Measurements from ENCODE around the gene MORC4. TPM values are rescaled to one million over a fixed set of nuclear protein-coding genes. Genes with fewer than 3 reads are reported as not detected.

MORC4 gene
- 13.9 and 14.9 TPM in 2 replicates for total RNA-seq

- DNase-seq (ENCODE audit: low read depth) = peak; percentile 26
- no peaks in the 10 kb centered on the region for H3K27me3 ChIP-seq (ENCODE audit: control insufficient read depth, insufficient read depth, low read length)
- TF ChIP-seq, protein P1, sequence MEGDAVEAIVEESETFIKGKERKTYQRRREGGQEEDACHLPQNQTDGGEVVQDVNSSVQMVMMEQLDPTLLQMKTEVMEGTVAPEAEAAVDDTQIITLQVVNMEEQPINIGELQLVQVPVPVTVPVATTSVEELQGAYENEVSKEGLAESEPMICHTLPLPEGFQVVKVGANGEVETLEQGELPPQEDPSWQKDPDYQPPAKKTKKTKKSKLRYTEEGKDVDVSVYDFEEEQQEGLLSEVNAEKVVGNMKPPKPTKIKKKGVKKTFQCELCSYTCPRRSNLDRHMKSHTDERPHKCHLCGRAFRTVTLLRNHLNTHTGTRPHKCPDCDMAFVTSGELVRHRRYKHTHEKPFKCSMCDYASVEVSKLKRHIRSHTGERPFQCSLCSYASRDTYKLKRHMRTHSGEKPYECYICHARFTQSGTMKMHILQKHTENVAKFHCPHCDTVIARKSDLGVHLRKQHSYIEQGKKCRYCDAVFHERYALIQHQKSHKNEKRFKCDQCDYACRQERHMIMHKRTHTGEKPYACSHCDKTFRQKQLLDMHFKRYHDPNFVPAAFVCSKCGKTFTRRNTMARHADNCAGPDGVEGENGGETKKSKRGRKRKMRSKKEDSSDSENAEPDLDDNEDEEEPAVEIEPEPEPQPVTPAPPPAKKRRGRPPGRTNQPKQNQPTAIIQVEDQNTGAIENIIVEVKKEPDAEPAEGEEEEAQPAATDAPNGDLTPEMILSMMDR (IDR thresholded peaks at IDR 0.05; ENCODE audit: insufficient read depth, low read length, poor library complexity, severe bottlenecking) = no peak
- H3K4me3 ChIP-seq (ENCODE audit: low read depth, low read length) = peak within 1 kb of the TSS; percentile 56
- no peaks in the 10 kb centered on the region for H3K36me3 ChIP-seq (ENCODE audit: control insufficient read depth, insufficient read depth, low read length)
Observed at GRCh38 chrX:107000013-107000515, at the start of gene MORC4. Gene MORC4, minus strand, starts transcription at chrX:107000212. Its CDS starts 243 bp downstream, at chrX:106999969.

GRCh38 chrX:107047622-107048021 lies 47.6 kb upstream of the MORC4 start:
- TF ChIP-seq, protein P1 (IDR thresholded peaks at IDR 0.05; ENCODE audit: insufficient read depth, low read length, poor library complexity, severe bottlenecking) = no peak
- Histone ChIP-seq H3K27me3 (ENCODE audit: control insufficient read depth, insufficient read depth, low read length) (no peaks in the 10 kb centered on the region), H3K36me3 (ENCODE audit: control insufficient read depth, insufficient read depth, low read length) (no peaks in the 10 kb centered on the region), H3K4me3 (ENCODE audit: low read depth, low read length) (no peak overlapping the region)
- DNase-seq (ENCODE audit: low read depth) = no peak

- TF ChIP-seq, protein P1 (IDR thresholded peaks at IDR 0.05; ENCODE audit: insufficient read depth, low read length, poor library complexity, severe bottlenecking) = no peak
- no peak for DNase-seq (ENCODE audit: low read depth)
- H3K4me3 ChIP-seq (ENCODE audit: low read depth, low read length) = no peak overlapping the region
Observed at GRCh38 chrX:107029752-107030151, 29.7 kb upstream of the MORC4 start.

DNA sequence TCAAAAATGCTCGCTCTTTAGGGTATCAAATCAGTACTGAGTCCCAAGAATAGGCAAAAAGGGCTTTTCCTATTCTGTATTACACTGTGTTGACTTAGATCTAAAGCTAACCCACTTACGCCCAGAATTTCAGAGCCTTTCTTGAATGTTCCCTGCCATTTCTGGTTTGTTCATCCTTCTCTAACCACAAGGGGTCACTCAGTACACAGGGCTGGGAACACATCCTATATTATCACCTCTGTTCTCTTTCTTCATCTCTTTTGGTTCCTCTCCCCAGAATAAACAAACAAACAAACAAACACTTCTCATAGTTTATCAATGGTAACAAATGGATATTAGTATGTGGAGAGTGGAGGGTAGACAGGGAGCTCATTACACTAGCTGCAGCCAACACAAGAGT lies 25.5 kb upstream of the MORC4 start:
- TF ChIP-seq, protein P1 (IDR thresholded peaks at IDR 0.05; ENCODE audit: insufficient read depth, low read length, poor library complexity, severe bottlenecking) = peak; percentile 51
- Histone ChIP-seq H3K4me3 (ENCODE audit: low read depth, low read length) (no peak overlapping the region), H3K36me3 (ENCODE audit: control insufficient read depth, insufficient read depth, low read length) (no peaks in the 10 kb centered on the region), H3K27me3 (ENCODE audit: control insufficient read depth, insufficient read depth, low read length) (no peaks in the 10 kb centered on the region)
- no peak for DNase-seq (ENCODE audit: low read depth)

More at GRCh38 chrX:107029752-107030151, 29.7 kb upstream of the MORC4 start:
- Histone ChIP-seq H3K36me3 (ENCODE audit: control insufficient read depth, insufficient read depth, low read length) (no peaks in the 10 kb centered on the region), H3K27me3 (ENCODE audit: control insufficient read depth, insufficient read depth, low read length) (no peaks in the 10 kb centered on the region)

DNA sequence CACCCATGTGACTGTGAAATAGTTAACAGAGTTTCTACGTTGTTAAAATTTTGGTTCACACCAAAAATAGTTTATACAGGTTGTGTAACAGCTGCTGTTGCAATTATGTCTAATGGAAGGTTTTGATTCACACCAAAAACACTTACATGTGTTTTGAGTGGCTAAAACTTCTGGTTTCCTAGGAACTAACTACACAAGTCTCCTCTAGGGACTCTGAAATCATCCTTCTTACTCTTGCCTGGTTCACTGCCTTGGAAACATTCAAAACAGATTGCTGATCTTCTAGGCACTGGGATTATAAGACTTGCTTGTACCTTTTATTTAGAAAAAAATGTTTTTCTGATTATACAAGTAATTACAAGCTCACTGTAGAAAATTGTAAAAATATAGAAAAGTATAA lies 14.9 kb upstream of the MORC4 start:
- DNase-seq (ENCODE audit: low read depth) = no peak
- H3K36me3 ChIP-seq (ENCODE audit: control insufficient read depth, insufficient read depth, low read length) = no peaks in the 10 kb centered on the region
- TF ChIP-seq, protein P1 (IDR thresholded peaks at IDR 0.05; ENCODE audit: insufficient read depth, low read length, poor library complexity, severe bottlenecking) = no peak
- no peaks in the 10 kb centered on the region for H3K27me3 ChIP-seq (ENCODE audit: control insufficient read depth, insufficient read depth, low read length)
- no peak overlapping the region for H3K4me3 ChIP-seq (ENCODE audit: low read depth, low read length)

DNA sequence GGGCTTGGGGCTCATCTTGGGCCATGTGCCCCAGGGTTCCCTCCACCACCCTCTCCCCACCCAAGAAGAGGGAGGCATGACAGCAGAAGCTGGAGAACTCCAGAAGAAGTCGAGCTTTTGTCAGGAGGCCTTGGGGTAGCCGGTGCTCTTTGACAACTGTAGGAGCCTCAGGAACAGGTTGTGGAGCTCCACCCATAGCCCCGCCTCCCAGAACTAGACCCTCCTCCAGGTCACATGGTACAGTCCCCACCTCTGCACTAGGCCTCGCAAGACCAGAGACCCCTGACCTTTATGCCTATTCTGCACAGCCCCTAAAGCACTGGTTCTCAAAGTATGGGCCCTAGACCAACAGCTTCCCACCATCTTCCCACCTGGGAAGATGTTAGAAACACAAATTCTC lies 8.0 kb upstream of the MORC4 start:
- Histone ChIP-seq H3K36me3 (ENCODE audit: control insufficient read depth, insufficient read depth, low read length) (no peaks in the 10 kb centered on the region), H3K4me3 (ENCODE audit: low read depth, low read length) (no peak overlapping the region), H3K27me3 (ENCODE audit: control insufficient read depth, insufficient read depth, low read length) (no peaks in the 10 kb centered on the region)
- TF ChIP-seq, protein P1 (IDR thresholded peaks at IDR 0.05; ENCODE audit: insufficient read depth, low read length, poor library complexity, severe bottlenecking) = no peak
- DNase-seq (ENCODE audit: low read depth) = no peak

All from kidney epithelial cell (primary cell).